IMR-90 (cell line): ENCODE measurements around the gene INF2. TPM values are rescaled to one million over a fixed set of nuclear protein-coding genes. Genes with fewer than 3 reads are reported as not detected.
A peak's percentile ranks its signal among the peaks of the same experiment; 100 is the strongest.

ENCODE experiments used
- ATAC-seq: fragments of 200-7000 bp; cut with Tn5 transposase; 2 replicates; pipeline ENCODE4 v1.9.1; 2020; ENCODE audit warnings: low read depth, mild to moderate bottlenecking, moderate library complexity
- BruUV-seq: library from RNA; stranded (reverse); fragments of 400-500 nt; replicated peaks from 2 replicates; lab custom pipeline; 2021; lab: Mats Ljungman, UMichigan
- CTCF ChIA-PET: fragments of 300-600 bp; formaldehyde crosslinking; extraction: SDS; loops from one replicate; lab custom pipeline; 2021; ENCODE audit warnings: antibody characterized with exemption; lab: Yijun Ruan, JAX
- POLR2A ChIA-PET: fragments of 300-600 bp; sonication (Branson Sonifier 250); formaldehyde crosslinking; loops from one replicate; lab custom pipeline; 2022; ENCODE audit warnings: antibody characterized with exemption; ENCODE audit not compliant: unreplicated experiment; lab: Charles Lee
- DNase-seq: peaks from one replicate; pipeline ENCODE4 v3.0.0; 2013
- H2AFZ ChIP-seq: replicated peaks from 2 replicates; pipeline ENCODE3; 2013; ENCODE audit warnings: low read length, mild to moderate bottlenecking; ENCODE audit not compliant: poor library complexity
- H2AK5ac ChIP-seq: 2 replicates; pipeline ENCODE4 v1.6.1; 2013; ENCODE audit warnings: low read depth, low read length, inconsistent platforms
- H2AK9ac ChIP-seq: replicated peaks from 2 replicates; pipeline ENCODE3; 2013; ENCODE audit warnings: mild to moderate bottlenecking, low read depth, low read length, moderate library complexity; ENCODE audit not compliant: poor library complexity
- H2BK120ac ChIP-seq: 2 replicates; pipeline ENCODE4 v1.6.1; 2013; ENCODE audit warnings: low read depth, low read length, inconsistent platforms
- H2BK15ac ChIP-seq: 3 replicates; pipeline ENCODE4 v1.6.1; 2013; ENCODE audit warnings: low read depth, low read length, inconsistent platforms
- H2BK20ac ChIP-seq: 2 replicates; pipeline ENCODE4 v1.6.1; 2013; ENCODE audit warnings: low read depth, mild to moderate bottlenecking, inconsistent platforms, low read length, moderate library complexity
- H2BK5ac ChIP-seq: 2 replicates; pipeline ENCODE4 v1.6.1; 2013; ENCODE audit warnings: mild to moderate bottlenecking, low read depth, low read length, inconsistent platforms; ENCODE audit not compliant: poor library complexity, severe bottlenecking
- H3K14ac ChIP-seq: replicated peaks from 2 replicates; pipeline ENCODE4 v1.6.1; 2013; ENCODE audit warnings: low read depth, low read length, inconsistent platforms
- H3K18ac ChIP-seq: 2 replicates; pipeline ENCODE4 v1.6.1; 2013; ENCODE audit warnings: low read depth, low read length, control low read depth
- H3K23ac ChIP-seq: 2 replicates; pipeline ENCODE4 v1.6.1; 2013; ENCODE audit warnings: low read depth, low read length, inconsistent platforms
- H3K27ac ChIP-seq: 2 replicates; pipeline ENCODE4 v1.5.1; 2013; ENCODE audit warnings: mild to moderate bottlenecking, control low read depth, low read length; ENCODE audit not compliant: insufficient read depth
- H3K27me3 ChIP-seq: 2 replicates; pipeline ENCODE4 v1.6.1; 2013; ENCODE audit warnings: low read length; ENCODE audit not compliant: control insufficient read depth, insufficient read depth
- H3K36me3 ChIP-seq: 2 replicates; pipeline ENCODE4 v1.6.1; 2013; ENCODE audit warnings: low read length, mixed read lengths; ENCODE audit not compliant: control insufficient read depth, insufficient read depth
- H3K4ac ChIP-seq: 2 replicates; pipeline ENCODE4 v1.6.1; 2013; ENCODE audit warnings: low read depth, low read length, inconsistent platforms
- H3K4me1 ChIP-seq: 2 replicates; pipeline ENCODE4 v1.6.1; 2013; ENCODE audit warnings: low read length, mixed read lengths; ENCODE audit not compliant: control insufficient read depth, insufficient read depth
- H3K4me2 ChIP-seq: 2 replicates; pipeline ENCODE4 v1.6.1; 2013; ENCODE audit warnings: low read depth, mild to moderate bottlenecking, control low read depth, low read length, moderate library complexity
- H3K4me3 ChIP-seq: 2 replicates; pipeline ENCODE4 v1.5.1; 2013; ENCODE audit warnings: low read depth, mild to moderate bottlenecking, control low read depth, low read length, moderate library complexity; ENCODE audit not compliant: insufficient read depth
- H3K56ac ChIP-seq: 2 replicates; pipeline ENCODE4 v1.6.1; 2013; ENCODE audit warnings: low read length, inconsistent platforms; ENCODE audit not compliant: insufficient read depth; ENCODE audit errors: extremely low read depth
- H3K79me1 ChIP-seq, 2 experiments: 2 replicates each; pipeline ENCODE4 v1.6.1; 2013; ENCODE audit warnings: low read length in 2 of 2, inconsistent platforms in 1 of 2, low read depth in 1 of 2
- H3K9ac ChIP-seq: 2 replicates; pipeline ENCODE4 v1.6.1; 2013; ENCODE audit warnings: low read depth, low read length, control low read depth
- H3K9me1 ChIP-seq: 2 replicates; pipeline ENCODE4 v1.6.1; 2013; ENCODE audit warnings: low read length, inconsistent platforms; ENCODE audit not compliant: insufficient read depth
- H3K9me3 ChIP-seq: 2 replicates; pipeline ENCODE4 v1.6.1; 2013; ENCODE audit warnings: low read length; ENCODE audit not compliant: control insufficient read depth, insufficient read depth
- H4K20me1 ChIP-seq: 2 replicates; pipeline ENCODE4 v1.6.1; 2013; ENCODE audit warnings: low read length, inconsistent platforms; ENCODE audit not compliant: insufficient read depth
- H4K5ac ChIP-seq: 2 replicates; pipeline ENCODE4 v1.6.1; 2013; ENCODE audit warnings: mild to moderate bottlenecking, low read depth, low read length, control low read depth
- H4K8ac ChIP-seq, 2 experiments: 2 replicates each; pipeline ENCODE4 v1.6.1; 2013; ENCODE audit warnings: low read depth in 2 of 2, low read length in 2 of 2, control low read depth in 1 of 2, inconsistent platforms in 1 of 2
- H4K91ac ChIP-seq: 2 replicates; pipeline ENCODE4 v1.6.1; 2013; ENCODE audit warnings: low read depth, low read length, inconsistent platforms; ENCODE audit not compliant: insufficient read depth
- BHLHE40 ChIP-seq: fragments of 150-350 bp; IDR thresholded peaks from 2 replicates; pipeline ENCODE4 v1.6.1; 2016; ENCODE audit warnings: mild to moderate bottlenecking, low read depth, low read length
- CEBPB ChIP-seq: IDR thresholded peaks from 2 replicates; pipeline ENCODE4 v1.6.1; 2012; ENCODE audit warnings: low read depth, low read length, improper control_type of control experiment
- CHD1 ChIP-seq: IDR thresholded peaks from 2 replicates; pipeline ENCODE4 v1.6.1; 2012; ENCODE audit warnings: low read depth, low read length, improper control_type of control experiment
- FOS ChIP-seq: fragments of 150-350 bp; IDR thresholded peaks from 2 replicates; pipeline ENCODE4 v1.6.1; 2016; ENCODE audit warnings: low read depth, low read length
- NFE2L2 ChIP-seq: fragments of 150-350 bp; IDR thresholded peaks from 2 replicates; pipeline ENCODE4 v1.6.1; 2016; ENCODE audit warnings: low read depth, mild to moderate bottlenecking, low read length
- POLR2A ChIP-seq: IDR thresholded peaks from 2 replicates; pipeline ENCODE4 v1.6.1; 2012; ENCODE audit warnings: mild to moderate bottlenecking, low read depth, low read length
- RFX5 ChIP-seq: IDR thresholded peaks from 2 replicates; pipeline ENCODE4 v1.8.0; 2012; ENCODE audit warnings: low read depth, mild to moderate bottlenecking, low read length, moderate library complexity
- SMC3 ChIP-seq: fragments of 150-350 bp; IDR thresholded peaks from 2 replicates; pipeline ENCODE4 v1.6.1; 2016; ENCODE audit warnings: low read depth, mild to moderate bottlenecking, antibody characterized with exemption, low read length, moderate library complexity
- WGBS, 2 experiments: methylation state at CpG; one replicate each; pipeline versions ENCODE4 v1.1.5 to v1.1.7; 2013; ENCODE audit warnings: missing lambda C conversion rate in 2 of 2; ENCODE audit not compliant: insufficient read length in 1 of 2; ENCODE audit errors: extremely low coverage in 2 of 2; 5-methylcytosine and 5-hydroxymethylcytosine counted together
- dilution Hi-C: fragments of 300-500 bp; cut with HindIII; formaldehyde crosslinking; loops from one replicate; pipeline ENCODE4 v1.14.3; 2018; ENCODE audit warnings: low sequenced_read_pairs; ENCODE audit not compliant: unreplicated experiment
- in situ Hi-C: fragments of 300-500 bp; cut with MboI; formaldehyde crosslinking; loops from 3 replicates; pipeline ENCODE4 v1.14.3; 2019; ENCODE audit warnings: low sequenced_read_pairs, inconsistent platforms, mixed read lengths
- intact Hi-C: fragments of 100-400 bp; cut with micrococcal nuclease; formaldehyde crosslinking; loops from 2 replicates; pipeline ENCODE4 v1.10.0; 2022
- polyA plus RNA-seq, 3 experiments: library from polyadenylated mRNA; depleted of rRNA; stranded (reverse); fragments of >200 nt; gene quantifications; 2 replicates each; pipeline ENCODE4 v1.2.3, GENCODE V29; 2012; ENCODE audit warnings: low replicate concordance in 1 of 3
- total RNA-seq: library from RNA; depleted of rRNA; stranded (reverse); fragments of >200 nt; gene quantifications from 2 replicates; pipeline ENCODE4 v1.2.3, GENCODE V29; 2012
- TF ChIP-seq, protein P1 (sequence below): fragments of 150-350 bp; IDR thresholded peaks from 2 replicates; pipeline ENCODE4 v1.6.1; 2016; ENCODE audit warnings: low read depth, mild to moderate bottlenecking, low read length, moderate library complexity, borderline replicate concordance

Gene INF2
- total and polyA plus RNA-seq, 2 of the 4 experiments (the other 2 are of a cell fraction): 16.8 to 62.1 TPM

DNA sequence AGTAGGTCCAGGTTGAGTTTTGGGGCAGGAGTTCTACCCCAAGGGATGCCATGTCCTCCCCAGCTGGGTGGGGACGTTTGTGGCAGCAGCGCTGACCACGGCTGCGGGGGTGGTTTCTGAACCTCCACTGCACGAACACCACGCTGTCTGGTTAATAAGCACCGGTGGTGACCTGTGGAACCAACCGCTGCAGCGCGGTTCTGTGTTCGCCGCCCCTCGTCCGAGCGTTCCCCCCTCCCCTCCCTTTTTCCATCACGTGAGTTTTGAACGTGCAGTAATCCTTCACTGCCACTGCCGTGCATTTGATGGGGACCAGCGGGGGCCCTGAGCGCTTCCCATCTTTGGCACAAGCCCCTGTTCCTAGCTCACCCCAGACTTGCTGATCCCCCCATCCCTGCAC lies 28.2 kb downstream of the INF2 start:
- no peak overlapping the region for H3K9ac ChIP-seq
- H3K9me3 ChIP-seq: no peaks in the 10 kb centered on the region
- no peak overlapping the region for H3K4me3 ChIP-seq
- peaks cover 12% of the 10 kb centered on the region for H3K4me1 ChIP-seq
- H4K20me1 ChIP-seq: peaks cover 16% of the 10 kb centered on the region
- in situ Hi-C loops: no loop called here
- no peak overlapping the region for H4K91ac ChIP-seq
- no peak overlapping the region for H3K18ac ChIP-seq
- H3K4ac ChIP-seq: no peak overlapping the region
- CTCF ChIA-PET: no interaction called here
- H4K8ac ChIP-seq: no peak overlapping the region
- no peak overlapping the region for H2BK15ac ChIP-seq
- peaks cover 11 to 15% of the 10 kb centered on the region in 2 experiments; a peak in 3 of 4 replicates for H3K79me1 ChIP-seq
- no peak overlapping the region for H3K4me2 ChIP-seq
- no peak overlapping the region for H2AFZ ChIP-seq
- no peak overlapping the region for H3K56ac ChIP-seq
- no peak overlapping the region for H3K23ac ChIP-seq
- 84% methylated on average over 9 of the region's 20 CpGs; no CpG with 5 or more reads in 1 of the 2 experiments for WGBS, 2 experiments
- H3K27ac ChIP-seq: no peak overlapping the region
- H3K36me3 ChIP-seq: peaks cover 57% of the 10 kb centered on the region
- DNase-seq (no peak), ATAC-seq (no peak)
- no peak overlapping the region for H4K5ac ChIP-seq
- H3K14ac ChIP-seq: no peak overlapping the region
- no peak overlapping the region for H2BK20ac ChIP-seq
- no peaks in the 10 kb centered on the region for H3K27me3 ChIP-seq
- intact Hi-C loops: no loop called here
- no peak overlapping the region for H2BK120ac ChIP-seq
- H2AK5ac ChIP-seq: no peak overlapping the region
- no TSS peak for BruUV-seq
- no peaks in the 10 kb centered on the region for H3K9me1 ChIP-seq
- H2AK9ac ChIP-seq: peak overlapping the region; percentile 55
- H2BK5ac ChIP-seq: no peak overlapping the region
- TF ChIP-seq, protein P1, sequence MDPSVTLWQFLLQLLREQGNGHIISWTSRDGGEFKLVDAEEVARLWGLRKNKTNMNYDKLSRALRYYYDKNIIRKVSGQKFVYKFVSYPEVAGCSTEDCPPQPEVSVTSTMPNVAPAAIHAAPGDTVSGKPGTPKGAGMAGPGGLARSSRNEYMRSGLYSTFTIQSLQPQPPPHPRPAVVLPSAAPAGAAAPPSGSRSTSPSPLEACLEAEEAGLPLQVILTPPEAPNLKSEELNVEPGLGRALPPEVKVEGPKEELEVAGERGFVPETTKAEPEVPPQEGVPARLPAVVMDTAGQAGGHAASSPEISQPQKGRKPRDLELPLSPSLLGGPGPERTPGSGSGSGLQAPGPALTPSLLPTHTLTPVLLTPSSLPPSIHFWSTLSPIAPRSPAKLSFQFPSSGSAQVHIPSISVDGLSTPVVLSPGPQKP: no peak
- no peak for TF ChIP-seq POLR2A
- no peak for TF ChIP-seq CEBPB
- no peak for TF ChIP-seq SMC3
- TF ChIP-seq RFX5: no peak
- TF ChIP-seq BHLHE40: no peak
- TF ChIP-seq CHD1: no peak
- no peak for TF ChIP-seq FOS
- no peak for TF ChIP-seq NFE2L2
- POLR2A ChIA-PET: no interaction called here
- dilution Hi-C loops: no loop called here
